ENCODE data around the gene PPP4C. TPM values are rescaled to one million over a fixed set of nuclear protein-coding genes. Genes with fewer than 3 reads are reported as not detected.

The PPP4C gene
- total RNA-seq, 1 donor from 2014 or later = 53.1 TPM

GRCh38 chr16:30054959-30055553 is 20.7 kb upstream of the PPP4C start:
- DNase-seq = no peak

DNA sequence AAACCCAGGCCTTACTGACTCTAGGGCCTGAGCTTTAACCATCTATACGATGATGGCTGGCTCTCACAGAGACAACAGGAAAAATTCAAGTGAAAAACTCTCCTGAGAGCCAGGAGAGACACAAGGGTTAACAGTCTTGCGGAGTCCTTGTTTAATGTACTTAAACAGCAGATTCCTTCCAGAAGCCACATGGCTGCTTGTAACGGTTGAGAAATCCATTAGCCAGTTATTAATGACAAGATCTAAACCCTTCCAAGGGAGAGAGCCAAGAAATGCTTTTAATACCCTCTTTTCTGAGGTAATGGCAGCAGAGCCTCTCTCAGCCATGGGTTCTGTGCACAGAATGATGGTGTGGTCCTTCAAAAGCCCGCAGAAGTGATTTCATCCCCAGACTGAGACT is 15.4 kb upstream of the PPP4C start:
- no peak for DNase-seq

- DNase-seq = no peak
These were observed 14.8 kb upstream of the PPP4C start for GRCh38 chr16:30060836-30061554.

- DNase-seq = no peak
These were observed 12.4 kb upstream of the PPP4C start for GRCh38 chr16:30063278-30063892.

GRCh38 chr16:30063893-30064728 is 11.7 kb upstream of the PPP4C start:
- no peak for DNase-seq

GRCh38 chr16:30064729-30065101 is 11.1 kb upstream of the PPP4C start:
- DNase-seq = no peak

DNA sequence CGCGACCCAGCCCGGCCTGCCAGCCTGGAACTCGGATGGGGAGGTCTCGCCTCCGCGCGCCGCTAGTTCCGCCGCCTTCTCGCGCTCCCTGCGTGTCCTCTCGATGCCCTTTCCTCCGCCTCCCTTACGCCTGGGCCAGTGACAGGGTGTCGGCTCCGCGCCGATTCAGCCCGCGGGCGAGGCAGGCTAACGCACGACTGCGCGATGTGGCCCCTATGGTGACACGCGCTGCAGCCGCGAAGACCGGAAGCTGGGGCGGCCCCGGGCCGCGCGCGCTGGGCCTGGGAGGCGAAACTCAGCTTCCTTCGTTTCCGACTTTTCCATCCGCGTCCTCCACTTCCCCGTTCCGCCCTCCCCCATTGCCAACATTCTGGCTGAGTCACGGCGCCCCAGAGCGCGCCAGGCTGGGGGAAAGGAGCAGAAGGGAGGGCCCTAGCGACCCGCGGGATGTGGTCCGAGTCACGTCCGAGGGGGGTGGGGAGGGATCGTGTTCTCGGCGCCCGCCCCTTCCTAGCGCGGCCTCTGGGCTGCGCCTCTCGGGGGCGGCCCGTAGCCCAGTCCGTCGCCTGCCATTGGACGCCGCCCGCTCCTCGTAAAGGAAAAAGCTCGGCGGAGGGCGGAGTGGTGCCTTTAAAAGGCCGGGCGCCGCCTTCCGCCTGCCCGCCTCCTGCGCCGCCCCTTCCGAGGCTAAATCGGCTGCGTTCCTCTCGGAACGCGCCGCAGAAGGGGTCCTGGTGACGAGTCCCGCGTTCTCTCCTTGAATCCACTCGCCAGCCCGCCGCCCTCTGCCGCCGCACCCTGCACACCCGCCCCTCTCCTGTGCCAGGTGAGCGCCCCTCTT is 10.5 kb upstream of the PPP4C start, which contains the start of gene ALDOA:
Gene ALDOA, plus strand, starts transcription at position 659 of the 841 bp plus-strand sequence. CDS start 1,138 bp downstream, outside the sequence.
- peak; percentile 99 for DNase-seq

DNA sequence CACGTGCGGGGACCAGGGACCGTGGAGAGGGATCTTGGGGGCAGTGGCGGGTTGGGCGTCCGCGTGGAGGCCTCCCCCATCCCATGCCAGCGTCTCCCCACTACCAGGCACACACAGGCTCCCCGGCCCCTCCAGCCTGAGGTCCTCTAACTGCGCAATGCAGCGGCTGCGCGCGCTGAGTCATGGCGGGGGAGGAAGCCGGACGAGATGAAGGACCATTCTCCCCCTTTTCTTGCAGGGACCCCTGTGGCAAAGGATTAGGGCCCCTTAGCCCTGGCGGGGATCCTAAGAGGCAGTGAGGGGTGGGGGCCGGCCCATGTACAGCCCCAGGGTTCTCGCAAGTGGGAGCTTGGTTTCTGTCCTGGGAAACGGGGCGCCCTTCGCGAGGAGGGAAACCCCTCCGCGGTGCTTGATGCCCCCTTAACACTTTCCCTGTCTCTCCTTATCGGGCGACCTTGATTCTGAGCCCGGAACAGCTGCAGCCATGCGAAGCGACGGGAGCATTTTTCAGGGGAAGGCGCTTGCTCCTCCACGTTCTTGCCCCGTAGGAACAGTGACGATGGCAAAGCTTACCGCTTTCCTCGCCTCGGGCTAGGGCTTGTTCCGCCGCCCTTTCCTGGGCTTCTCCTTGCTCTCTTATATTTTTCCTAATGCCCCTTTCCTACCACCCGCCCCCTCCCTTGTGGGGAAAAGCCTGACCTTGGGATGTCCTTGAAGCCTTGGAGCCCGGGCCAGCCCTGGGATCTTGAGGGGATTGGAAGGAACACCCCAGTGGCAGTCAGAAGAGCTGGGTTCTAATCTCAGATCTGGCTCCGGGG is 9.6 kb upstream of the PPP4C start:
- DNase-seq = no peak

DNA sequence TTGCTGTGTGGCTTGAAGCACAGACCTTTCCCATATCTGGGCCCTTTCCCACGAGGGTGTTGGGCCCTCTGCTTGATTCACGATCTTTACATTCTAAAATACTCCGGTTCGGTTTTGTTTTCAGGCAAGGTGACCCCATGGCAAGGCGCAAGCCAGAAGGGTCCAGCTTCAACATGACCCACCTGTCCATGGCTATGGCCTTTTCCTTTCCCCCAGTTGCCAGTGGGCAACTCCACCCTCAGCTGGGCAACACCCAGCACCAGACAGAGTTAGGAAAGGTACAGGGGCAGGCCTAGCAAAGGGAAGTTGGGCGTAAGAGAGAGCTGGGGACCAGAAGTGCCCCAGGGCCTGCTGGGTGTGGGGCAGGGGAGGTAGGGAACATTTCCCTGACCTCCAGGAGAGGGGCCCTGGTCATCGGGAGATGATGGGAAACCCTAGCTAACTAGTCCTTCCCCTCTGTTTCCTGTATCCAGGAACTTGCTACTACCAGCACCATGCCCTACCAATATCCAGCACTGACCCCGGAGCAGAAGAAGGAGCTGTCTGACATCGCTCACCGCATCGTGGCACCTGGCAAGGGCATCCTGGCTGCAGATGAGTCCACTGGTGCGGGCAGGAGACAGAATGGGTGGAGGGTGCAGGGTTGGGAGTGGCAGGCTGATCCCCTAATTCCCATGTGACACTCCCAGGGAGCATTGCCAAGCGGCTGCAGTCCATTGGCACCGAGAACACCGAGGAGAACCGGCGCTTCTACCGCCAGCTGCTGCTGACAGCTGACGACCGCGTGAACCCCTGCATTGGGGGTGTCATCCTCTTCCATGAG is 8.8 kb upstream of the PPP4C start:
- DNase-seq = no peak

DNA sequence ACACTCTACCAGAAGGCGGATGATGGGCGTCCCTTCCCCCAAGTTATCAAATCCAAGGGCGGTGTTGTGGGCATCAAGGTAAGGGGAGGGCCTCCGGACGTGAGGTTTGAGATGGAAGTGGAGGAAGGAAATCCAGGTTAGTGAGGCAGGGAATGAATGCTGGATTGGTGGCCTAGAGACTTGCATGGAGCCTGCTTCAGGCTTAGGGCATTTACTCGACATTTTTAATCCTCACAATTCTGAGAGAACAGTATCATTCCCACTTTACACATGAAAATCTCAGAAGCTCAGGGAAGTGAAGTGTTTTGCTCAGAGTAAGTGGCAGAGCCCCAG is 8.2 kb upstream of the PPP4C start:
- DNase-seq = no peak

GRCh38 chr16:30068333-30068732 is 7.5 kb upstream of the PPP4C start:
- no peak for DNase-seq

GRCh38 chr16:30068750-30069610 is 6.8 kb upstream of the PPP4C start:
- DNase-seq = no peak

DNA sequence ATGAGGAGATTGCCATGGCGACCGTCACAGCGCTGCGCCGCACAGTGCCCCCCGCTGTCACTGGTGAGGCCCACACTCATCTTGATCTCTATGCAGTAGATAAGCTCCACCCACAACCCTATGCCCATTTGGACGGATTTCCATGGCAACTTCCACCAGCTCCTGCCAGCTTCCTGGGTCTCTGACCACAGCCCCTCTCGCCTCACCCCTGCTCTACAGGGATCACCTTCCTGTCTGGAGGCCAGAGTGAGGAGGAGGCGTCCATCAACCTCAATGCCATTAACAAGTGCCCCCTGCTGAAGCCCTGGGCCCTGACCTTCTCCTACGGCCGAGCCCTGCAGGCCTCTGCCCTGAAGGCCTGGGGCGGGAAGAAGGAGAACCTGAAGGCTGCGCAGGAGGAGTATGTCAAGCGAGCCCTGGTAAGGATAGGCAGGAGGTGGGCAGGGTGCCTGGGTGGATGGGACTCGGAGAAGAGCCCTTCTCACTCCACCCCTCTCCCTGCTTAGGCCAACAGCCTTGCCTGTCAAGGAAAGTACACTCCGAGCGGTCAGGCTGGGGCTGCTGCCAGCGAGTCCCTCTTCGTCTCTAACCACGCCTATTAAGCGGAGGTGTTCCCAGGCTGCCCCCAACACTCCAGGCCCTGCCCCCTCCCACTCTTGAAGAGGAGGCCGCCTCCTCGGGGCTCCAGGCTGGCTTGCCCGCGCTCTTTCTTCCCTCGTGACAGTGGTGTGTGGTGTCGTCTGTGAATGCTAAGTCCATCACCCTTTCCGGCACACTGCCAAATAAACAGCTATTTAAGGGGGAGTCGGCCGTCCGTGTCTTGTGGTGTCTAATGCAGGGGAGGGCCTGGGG is 6.0 kb upstream of the PPP4C start:
- no peak for DNase-seq

GRCh38 chr16:30070490-30070889 is 5.3 kb upstream of the PPP4C start:
- DNase-seq = no peak

- DNase-seq = no peak
These were observed 540 bp downstream of the PPP4C start for GRCh38 chr16:30076276-30076791.

DNA sequence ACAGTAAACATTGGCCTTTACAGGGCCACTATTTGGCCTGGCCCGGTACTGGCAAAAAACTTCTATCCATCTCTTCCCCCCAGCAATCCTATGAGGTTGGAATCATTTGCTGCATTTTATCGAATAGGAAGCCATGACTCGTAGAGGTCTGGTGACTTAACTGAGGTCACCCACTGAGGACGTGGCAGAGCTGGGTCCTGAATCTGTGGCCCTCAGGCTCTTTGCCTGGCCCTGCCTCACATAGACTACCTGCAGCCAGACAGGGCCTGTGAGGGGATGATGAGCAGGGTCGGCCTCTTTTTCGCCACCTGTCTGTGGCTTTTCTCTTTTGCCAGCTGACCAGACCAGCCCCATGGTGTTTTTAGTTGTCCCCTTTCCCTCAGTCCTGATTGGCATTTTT is 1.9 kb downstream of the PPP4C start:
- no peak for DNase-seq

GRCh38 chr16:30078744-30079143 is 3.0 kb downstream of the PPP4C start:
- no peak for DNase-seq

GRCh38 chr16:30079480-30079879 is 3.7 kb downstream of the PPP4C start:
- DNase-seq = no peak

All from skin of body (tissue), 2 donors.